WTC11 (cell line): Measurements from ENCODE around the gene ENAM.

Experiments used
- CREB1 ChIP-seq: sonication (generic); formaldehyde crosslinking; IDR thresholded peaks from 2 replicates; pipeline ENCODE4 v1.8.0; 2023; ENCODE audit warnings: mild to moderate bottlenecking, missing genetic modification reagents
- CTCF ChIP-seq: fragments of 200-600 bp; IDR thresholded peaks from 2 replicates; pipeline ENCODE4 v1.8.0; 2022; ENCODE audit warnings: antibody characterized with exemption
- GTF2I ChIP-seq: fragments of 250-450 bp; sonication (Bioruptor Pico); conservative IDR thresholded peaks from 2 replicates; pipeline ENCODE4 v1.4.0; 2021; ENCODE audit warnings: mild to moderate bottlenecking
- NFYB ChIP-seq: sonication (generic); formaldehyde crosslinking; conservative IDR thresholded peaks from 2 replicates; pipeline ENCODE4 v1.8.0; 2022; ENCODE audit warnings: low read depth, missing genetic modification reagents
- NR2C2 ChIP-seq: sonication (generic); formaldehyde crosslinking; IDR thresholded peaks from 2 replicates; pipeline ENCODE4 v1.8.0; 2022; ENCODE audit warnings: mild to moderate bottlenecking, missing genetic modification reagents
- SP1 ChIP-seq: sonication (generic); formaldehyde crosslinking; conservative IDR thresholded peaks from 2 replicates; pipeline ENCODE4 v1.8.1; 2022; ENCODE audit warnings: missing genetic modification reagents
- TCF7 ChIP-seq: sonication (generic); formaldehyde crosslinking; IDR thresholded peaks from 2 replicates; pipeline ENCODE4 v1.8.0; 2022; ENCODE audit warnings: mild to moderate bottlenecking, low read depth, missing genetic modification reagents, moderate library complexity
- USF2 ChIP-seq: sonication (generic); formaldehyde crosslinking; IDR thresholded peaks from 2 replicates; pipeline ENCODE4 v1.8.1; 2023; ENCODE audit warnings: mild to moderate bottlenecking, missing genetic modification reagents, moderate library complexity
- ZSCAN18 ChIP-seq: fragments of 250-450 bp; sonication (Bioruptor Pico); IDR thresholded peaks from 2 replicates; pipeline ENCODE4 v2.1.2; 2022; ENCODE audit warnings: mild to moderate bottlenecking, moderate library complexity

GRCh38 chr4:70619778-70620177, 8.8 kb upstream of the ENAM start:
- TF ChIP-seq USF2 (CRISPR knock-in tag) = no peak
- no peak for TF ChIP-seq CREB1 (CRISPR knock-in tag)
- TF ChIP-seq TCF7 (CRISPR knock-in tag) = no peak
- TF ChIP-seq NFYB (CRISPR knock-in tag) = no peak
- TF ChIP-seq CTCF = no peak
- no peak for TF ChIP-seq GTF2I (CRISPR knock-in tag)
- TF ChIP-seq SP1 (CRISPR knock-in tag) = no peak
- TF ChIP-seq NR2C2 (CRISPR knock-in tag) = no peak
- TF ChIP-seq ZSCAN18 (CRISPR knock-in tag) = no peak
